Neutrophil (primary cell): ENCODE results near the gene CFAP52.

Experiments used
- H3K27ac ChIP-seq: fragments of 200-600 bp; sonication (generic); 2 replicates; pipeline ENCODE4 v1.5.1; 2016; ENCODE audit warnings: mild to moderate bottlenecking, moderate library complexity
- H3K27me3 ChIP-seq: fragments of 200-600 bp; sonication (generic); 2 replicates; pipeline ENCODE4 v1.6.0; 2016; ENCODE audit warnings: mild to moderate bottlenecking
- H3K36me3 ChIP-seq: fragments of 200-600 bp; sonication (generic); 2 replicates; pipeline ENCODE4 v1.5.1; 2017
- H3K4me1 ChIP-seq, 2 experiments: fragments of 200-600 bp in 1 of 2; sonication (generic) in 1 of 2; 1 replicate in 1 of 2; 2 replicates in 1 of 2; pipeline versions ENCODE4 v1.5.1 to v1.6.1; 2013 to 2016; ENCODE audit warnings: low read depth in 1 of 2, low read length in 1 of 2, mild to moderate bottlenecking in 1 of 2, moderate library complexity in 1 of 2; ENCODE audit not compliant: control insufficient read depth in 1 of 2, insufficient read depth in 1 of 2
- H3K4me3 ChIP-seq, 2 experiments: fragments of 200-600 bp in 1 of 2; sonication (generic) in 1 of 2; 1 replicate in 1 of 2; 2 replicates in 1 of 2; pipeline ENCODE4 v1.5.1; 2013 to 2016; ENCODE audit warnings: low read depth in 1 of 2, low read length in 1 of 2, mild to moderate bottlenecking in 1 of 2, moderate library complexity in 1 of 2
- H3K9me3 ChIP-seq: fragments of 200-600 bp; sonication (generic); 2 replicates; pipeline ENCODE4 v1.5.1; 2016
- TF ChIP-seq, protein P1 (sequence below): fragments of 200-600 bp; sonication (generic); IDR thresholded peaks from 2 replicates; pipeline ENCODE4 v1.5.1; 2016; ENCODE audit warnings: antibody characterized with exemption

Gene CFAP52

DNA sequence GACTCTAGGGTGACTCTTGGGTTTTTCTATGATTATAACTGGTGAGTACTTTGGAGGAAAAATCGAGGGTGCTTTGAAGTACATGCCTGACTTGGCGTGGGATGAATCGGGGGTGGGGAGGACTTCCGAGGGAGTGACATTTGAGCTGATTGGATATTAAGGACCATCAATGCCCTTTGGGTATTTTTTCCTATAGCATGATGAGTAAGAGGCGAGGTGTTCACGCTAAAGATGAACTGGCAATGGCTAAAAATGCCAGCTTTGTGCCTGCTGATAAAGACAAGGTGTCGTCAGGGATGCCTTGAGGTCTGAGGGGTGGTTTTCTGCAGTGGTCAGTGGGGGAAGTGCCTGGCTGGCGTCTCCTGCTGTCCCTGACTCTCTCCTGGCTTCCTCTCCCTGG is 94.2 kb downstream of the CFAP52 start:
- peaks cover 0 to 15% of the 10 kb centered on the region in 2 experiments for H3K4me1 ChIP-seq
- H3K27ac ChIP-seq = no peak overlapping the region
- TF ChIP-seq, protein P1, sequence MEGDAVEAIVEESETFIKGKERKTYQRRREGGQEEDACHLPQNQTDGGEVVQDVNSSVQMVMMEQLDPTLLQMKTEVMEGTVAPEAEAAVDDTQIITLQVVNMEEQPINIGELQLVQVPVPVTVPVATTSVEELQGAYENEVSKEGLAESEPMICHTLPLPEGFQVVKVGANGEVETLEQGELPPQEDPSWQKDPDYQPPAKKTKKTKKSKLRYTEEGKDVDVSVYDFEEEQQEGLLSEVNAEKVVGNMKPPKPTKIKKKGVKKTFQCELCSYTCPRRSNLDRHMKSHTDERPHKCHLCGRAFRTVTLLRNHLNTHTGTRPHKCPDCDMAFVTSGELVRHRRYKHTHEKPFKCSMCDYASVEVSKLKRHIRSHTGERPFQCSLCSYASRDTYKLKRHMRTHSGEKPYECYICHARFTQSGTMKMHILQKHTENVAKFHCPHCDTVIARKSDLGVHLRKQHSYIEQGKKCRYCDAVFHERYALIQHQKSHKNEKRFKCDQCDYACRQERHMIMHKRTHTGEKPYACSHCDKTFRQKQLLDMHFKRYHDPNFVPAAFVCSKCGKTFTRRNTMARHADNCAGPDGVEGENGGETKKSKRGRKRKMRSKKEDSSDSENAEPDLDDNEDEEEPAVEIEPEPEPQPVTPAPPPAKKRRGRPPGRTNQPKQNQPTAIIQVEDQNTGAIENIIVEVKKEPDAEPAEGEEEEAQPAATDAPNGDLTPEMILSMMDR = no peak
- no peak overlapping the region for H3K4me3 ChIP-seq
- H3K27me3 ChIP-seq = peaks cover 47% of the 10 kb centered on the region
- no peaks in the 10 kb centered on the region for H3K36me3 ChIP-seq
- H3K9me3 ChIP-seq = no peaks in the 10 kb centered on the region

DNA sequence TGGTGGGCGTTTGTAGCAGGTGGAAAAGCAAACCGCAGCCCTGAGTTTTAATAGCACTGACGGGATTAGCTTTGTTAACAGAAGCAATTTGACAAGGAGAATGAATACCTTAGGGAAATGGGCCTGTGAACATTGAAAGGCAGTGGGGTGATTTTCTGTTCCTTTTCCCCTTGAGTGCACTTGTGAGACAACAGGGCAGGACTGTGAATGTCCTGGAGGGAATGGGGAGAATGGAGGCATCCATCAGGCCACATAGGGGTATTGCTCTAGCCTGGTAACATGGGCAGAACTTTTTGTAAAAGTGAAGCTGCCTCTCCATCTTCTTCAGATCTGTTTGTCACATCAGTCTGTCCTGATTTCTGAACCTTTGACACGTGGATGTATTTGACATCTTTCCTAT is 95.1 kb downstream of the CFAP52 start:
- H3K36me3 ChIP-seq = no peaks in the 10 kb centered on the region
- TF ChIP-seq, protein P1 = no peak
- peaks cover 0 to 12% of the 10 kb centered on the region in 2 experiments for H3K4me1 ChIP-seq
- no peak overlapping the region for H3K4me3 ChIP-seq
- no peaks in the 10 kb centered on the region for H3K9me3 ChIP-seq
- H3K27ac ChIP-seq = no peak overlapping the region
- peaks cover 38% of the 10 kb centered on the region for H3K27me3 ChIP-seq

DNA sequence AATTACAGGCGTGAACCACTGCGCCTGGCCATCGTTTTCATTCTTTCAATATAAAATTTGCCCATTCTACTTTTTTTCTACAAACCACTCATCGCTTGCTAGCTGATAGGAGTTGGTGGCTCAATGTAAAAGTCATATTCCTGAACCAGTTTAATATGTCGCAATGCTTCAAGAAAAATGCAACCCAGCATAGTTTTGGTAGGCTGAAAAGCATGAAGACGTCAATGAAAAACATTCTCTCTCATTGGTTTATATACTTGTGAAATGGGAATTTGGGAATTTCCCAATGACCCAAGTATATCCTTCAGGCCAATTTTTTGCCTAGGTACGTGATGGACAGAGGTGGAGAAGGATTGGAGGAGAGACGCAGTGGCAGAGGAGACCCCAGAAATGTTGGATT is 95.8 kb downstream of the CFAP52 start:
- Histone ChIP-seq H3K36me3 (no peaks in the 10 kb centered on the region), H3K9me3 (no peaks in the 10 kb centered on the region), H3K4me1 (peaks cover 0 to 9% of the 10 kb centered on the region in 2 experiments), H3K27ac (no peak overlapping the region), H3K4me3 (no peak overlapping the region), H3K27me3 (peaks cover 38% of the 10 kb centered on the region)
- TF ChIP-seq, protein P1 = no peak

DNA sequence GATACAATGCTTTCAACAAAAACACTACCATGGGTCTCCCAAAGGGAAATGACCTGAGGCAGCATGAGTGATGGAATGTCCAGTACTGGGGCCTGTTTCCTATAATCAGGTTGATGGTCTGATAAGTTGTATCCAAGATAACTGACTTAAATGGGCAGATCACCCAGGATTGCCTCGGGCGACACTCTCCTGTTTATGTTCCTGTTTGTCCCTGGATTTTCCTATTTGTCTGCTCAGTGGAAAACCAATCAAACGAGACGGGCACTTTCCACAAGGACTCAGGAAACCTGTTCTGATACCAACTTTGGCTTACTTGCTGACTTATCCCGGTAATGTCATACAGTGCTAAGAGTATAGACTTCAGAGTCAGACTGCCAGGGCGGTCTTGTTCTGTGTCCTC is 96.2 kb downstream of the CFAP52 start:
- H3K27me3 ChIP-seq = peaks cover 35% of the 10 kb centered on the region
- H3K36me3 ChIP-seq = no peaks in the 10 kb centered on the region
- TF ChIP-seq, protein P1 = no peak
- H3K27ac ChIP-seq = no peak overlapping the region
- no peaks in the 10 kb centered on the region for H3K9me3 ChIP-seq
- peaks cover 0 to 9% of the 10 kb centered on the region in 2 experiments for H3K4me1 ChIP-seq
- no peak overlapping the region for H3K4me3 ChIP-seq

DNA sequence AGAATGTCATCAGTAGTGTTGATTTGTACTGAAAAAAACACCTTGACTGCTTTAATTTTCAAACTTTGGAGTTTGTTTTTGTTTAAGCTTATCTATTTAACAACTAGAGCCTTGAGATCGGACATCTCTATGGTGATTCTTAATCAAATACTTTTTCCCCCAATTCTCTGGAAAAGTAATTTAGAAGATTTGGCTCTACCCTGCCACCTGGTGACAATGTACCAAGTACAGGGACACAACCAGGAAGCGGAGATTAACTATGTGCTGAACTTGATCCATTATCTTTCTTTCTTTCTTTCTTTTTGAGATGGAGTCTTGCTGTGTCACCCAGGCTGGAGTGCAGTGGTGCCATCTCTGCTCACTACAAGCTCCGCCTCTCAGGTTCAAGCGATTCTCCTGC is 99.6 kb downstream of the CFAP52 start:
- Histone ChIP-seq H3K4me1 (no peaks in the 10 kb centered on the region), H3K27me3 (peaks cover 5% of the 10 kb centered on the region), H3K4me3 (no peak overlapping the region), H3K36me3 (no peaks in the 10 kb centered on the region), H3K27ac (no peak overlapping the region), H3K9me3 (peaks cover 5% of the 10 kb centered on the region)
- TF ChIP-seq, protein P1 = no peak

DNA sequence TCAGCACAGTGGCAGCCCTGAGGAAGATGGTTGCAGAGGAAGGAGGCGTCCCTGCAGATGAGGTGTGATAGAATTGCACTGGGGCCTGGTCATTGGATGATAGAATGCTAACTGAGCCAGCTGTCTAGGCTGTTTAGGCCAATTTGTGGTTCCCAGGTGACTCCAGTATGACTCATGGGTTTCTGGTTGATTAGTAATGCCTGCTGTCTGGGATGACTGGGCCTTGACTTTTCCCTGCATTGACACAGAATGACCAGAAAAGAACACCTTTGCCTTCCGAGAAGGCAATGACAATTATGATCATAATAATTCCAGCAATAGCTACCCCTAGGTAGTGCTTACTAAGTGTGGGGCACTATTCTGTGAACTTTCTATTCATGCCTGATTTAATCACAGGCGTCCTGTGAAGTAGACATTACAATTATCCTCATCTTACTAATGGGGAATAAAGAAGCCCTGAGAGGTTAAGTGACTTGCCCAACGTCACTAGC is 100.4 kb downstream of the CFAP52 start:
- Histone ChIP-seq H3K4me3 (no peak overlapping the region), H3K27me3 (no peaks in the 10 kb centered on the region), H3K27ac (no peak overlapping the region), H3K36me3 (no peaks in the 10 kb centered on the region), H3K9me3 (peaks cover 5% of the 10 kb centered on the region), H3K4me1 (no peaks in the 10 kb centered on the region)
- TF ChIP-seq, protein P1 = no peak
